Esophagus muscularis mucosa (tissue), 4 donors: ENCODE data around the gene BTRC. TPM values are rescaled to one million over a fixed set of nuclear protein-coding genes. Genes with fewer than 3 reads are reported as not detected.

Source experiments
- DNase-seq: peaks from one replicate; pipeline ENCODE4 v3.0.0-alpha.2; 2017; ENCODE audit errors: extremely low spot score
- H3K27ac ChIP-seq, 4 donors: fragments of 200-600 bp; sonication (generic); replicated peaks in 1 of 4; 1 replicate in 3 of 4; 2 replicates in 1 of 4; pipeline ENCODE4 v1.5.1; 2016 to 2019; ENCODE audit warnings: mild to moderate bottlenecking in 1 of 4
- H3K27me3 ChIP-seq, 4 donors: fragments of 200-600 bp; sonication (generic); one replicate each; pipeline versions ENCODE4 v1.5.1 to v1.6.0; 2016 to 2019
- H3K36me3 ChIP-seq, 4 donors: fragments of 200-600 bp; sonication (generic); one replicate each; pipeline ENCODE4 v1.5.1; 2016 to 2019
- H3K4me1 ChIP-seq, 4 donors: fragments of 200-600 bp; sonication (generic); one replicate each; pipeline ENCODE4 v1.5.1; 2016 to 2019
- H3K4me3 ChIP-seq, 4 donors: fragments of 200-600 bp; sonication (generic); 1 replicate in 2 of 4; 2 replicates in 2 of 4; pipeline ENCODE4 v1.5.1; 2016 to 2019; ENCODE audit warnings: mild to moderate bottlenecking in 4 of 4, moderate library complexity in 1 of 4
- H3K9me3 ChIP-seq, 4 donors: fragments of 200-600 bp; sonication (generic); 1 replicate in 3 of 4; 2 replicates in 1 of 4; pipeline ENCODE4 v1.5.1; 2016 to 2019
- CTCF ChIP-seq, 3 experiments: fragments of 200-600 bp in 2 of 3; fragments of 450-650 bp in 1 of 3; sonication (generic) in 2 of 3; IDR thresholded peaks; one replicate each; pipeline ENCODE4 v1.5.1; 2017 to 2019; ENCODE audit warnings: antibody characterized with exemption in 3 of 3, mild to moderate bottlenecking in 2 of 3, moderate library complexity in 1 of 3
- EP300 ChIP-seq: sonication (generic); formaldehyde crosslinking; IDR thresholded peaks from one replicate; pipeline ENCODE4 v1.6.1; 2017; ENCODE audit warnings: antibody characterized with exemption
- POLR2A ChIP-seq: fragments of 450-650 bp; IDR thresholded peaks from one replicate; pipeline ENCODE4 v1.6.1; 2017; ENCODE audit warnings: antibody characterized with exemption, moderate library complexity, mild to moderate bottlenecking, low read depth
- POLR2AphosphoS5 ChIP-seq, 2 donors: sonication (generic); formaldehyde crosslinking; IDR thresholded peaks; one replicate each; pipeline ENCODE4 v1.6.1; 2017; ENCODE audit warnings: antibody characterized with exemption in 2 of 2
- WGBS: methylation state at CpG from one replicate; pipeline ENCODE4 v1.1.5; 2018; 5-methylcytosine and 5-hydroxymethylcytosine counted together
- intact Hi-C: fragments of 100-400 bp; cut with DNase I; formaldehyde crosslinking; loops from one replicate; pipeline ENCODE4 v1.15.1; 2023
- total RNA-seq, 4 donors: library from RNA; depleted of rRNA; stranded (reverse); fragments of >200 nt; gene quantifications; one replicate each; pipeline versions ENCODE4 v1.1.0 to v1.2.1, GENCODE V29; 2016

BTRC gene
- total RNA-seq, 4 donors from 2014 or later: 10.1 to 20.0 (median 10.4) TPM

GRCh38 chr10:101558671-101559595 lies 205.0 kb downstream of the BTRC start:
- Histone ChIP-seq H3K4me1 (no peaks in the 10 kb centered on the region), H3K4me3 (no peak overlapping the region), H3K27me3 (peaks cover 0 to 43% (median 0%) of the 10 kb centered on the region in 4 donors), H3K36me3 (peaks cover 5 to 20% (median 17%) of the 10 kb centered on the region in 4 donors), H3K9me3 (no peaks in the 10 kb centered on the region), H3K27ac (no peak overlapping the region)
- TF ChIP-seq EP300 (no peak), POLR2AphosphoS5 (IDR thresholded peaks at IDR 0.05) (no peak), CTCF (IDR thresholded peaks at IDR 0.05) (no peak), POLR2A (no peak)
- intact Hi-C loops: no loop called here
- peak; percentile 34 for DNase-seq
- WGBS: 80% methylated on average over 16 of the region's 18 CpGs

GRCh38 chr10:101559596-101560297 lies 205.8 kb downstream of the BTRC start:
- no peaks in the 10 kb centered on the region for H3K9me3 ChIP-seq
- WGBS: 76% methylated on average over 7 of the region's 12 CpGs
- no peak for DNase-seq
- TF ChIP-seq POLR2AphosphoS5 (IDR thresholded peaks at IDR 0.05) (no peak), EP300 (no peak), POLR2A (no peak), CTCF (IDR thresholded peaks at IDR 0.05) (no peak)
- H3K27me3 ChIP-seq: peaks cover 0 to 51% (median 0%) of the 10 kb centered on the region in 4 donors
- H3K27ac ChIP-seq: no peak overlapping the region
- intact Hi-C loops: no loop called here
- H3K4me1 ChIP-seq: no peaks in the 10 kb centered on the region
- no peak overlapping the region for H3K4me3 ChIP-seq
- peaks cover 2 to 12% (median 9%) of the 10 kb centered on the region in 4 donors for H3K36me3 ChIP-seq

- H3K4me3 ChIP-seq: no peak overlapping the region
- 36% methylated on average over 1 of the region's 2 CpGs for WGBS
- no peak for TF ChIP-seq EP300
- no peak for TF ChIP-seq CTCF (IDR thresholded peaks at IDR 0.05)
- TF ChIP-seq POLR2A: no peak
- TF ChIP-seq POLR2AphosphoS5 (IDR thresholded peaks at IDR 0.05): no peak
- no peak overlapping the region for H3K27ac ChIP-seq
- H3K4me1 ChIP-seq: no peaks in the 10 kb centered on the region
- no peaks in the 10 kb centered on the region for H3K9me3 ChIP-seq
- no peak for DNase-seq
- H3K27me3 ChIP-seq: peaks cover 0 to 58% (median 0%) of the 10 kb centered on the region in 4 donors
- intact Hi-C loops: no loop called here
- peaks cover 0 to 5% (median 2%) of the 10 kb centered on the region in 4 donors for H3K36me3 ChIP-seq
Measured at GRCh38 chr10:101560298-101561067, 206.5 kb downstream of the BTRC start.

DNA sequence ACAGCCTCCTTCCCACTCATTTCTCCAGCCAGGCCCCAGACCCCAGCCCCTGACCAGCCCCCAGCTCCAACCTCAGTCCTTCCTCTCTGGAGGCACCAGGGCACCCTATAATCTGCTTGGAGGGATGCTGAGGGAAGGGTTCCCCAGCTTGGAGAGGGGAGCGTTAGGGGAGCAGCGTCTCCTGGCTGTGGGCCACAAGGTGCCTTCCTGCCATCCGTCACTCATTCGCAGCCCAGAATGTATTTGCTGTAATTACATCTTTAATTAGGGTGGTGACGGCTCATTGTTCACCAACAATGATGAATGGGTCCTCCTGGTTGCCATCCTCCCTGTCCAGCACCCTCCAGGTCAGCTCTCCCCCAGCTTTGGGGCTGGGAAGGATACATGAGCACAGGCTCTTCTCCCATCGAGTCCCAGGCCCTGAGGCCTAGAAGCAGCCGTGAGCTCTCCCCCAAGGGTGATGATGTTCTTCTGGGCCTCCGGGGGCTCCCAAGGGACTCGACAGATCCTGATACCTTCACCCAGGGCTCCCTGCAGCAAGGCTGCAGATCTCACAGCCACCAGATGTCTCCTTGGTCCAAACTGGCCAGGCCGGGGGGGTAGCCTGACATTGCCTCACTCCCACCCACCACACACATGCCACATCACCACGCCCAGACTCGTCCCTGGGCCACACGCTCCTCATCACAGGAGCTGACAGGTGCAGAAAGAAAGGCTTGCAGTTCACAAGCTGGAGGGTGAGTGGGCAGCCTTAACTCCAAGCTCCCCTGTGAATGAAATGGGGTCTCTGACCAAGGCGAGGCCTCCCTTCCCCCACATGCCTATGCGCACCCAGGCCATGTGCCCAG lies 207.3 kb downstream of the BTRC start:
- Histone ChIP-seq H3K36me3 (no peaks in the 10 kb centered on the region), H3K4me3 (no peak overlapping the region), H3K4me1 (peaks cover 2 to 4% (median 3%) of the 10 kb centered on the region in 4 donors), H3K27me3 (peaks cover under 1 to 67% (median 3%) of the 10 kb centered on the region in 4 donors), H3K9me3 (no peaks in the 10 kb centered on the region), H3K27ac (no peak overlapping the region)
- intact Hi-C loops: no loop called here
- 83% methylated on average over 12 of the region's 15 CpGs for WGBS
- DNase-seq: no peak
- no peak for TF ChIP-seq CTCF (IDR thresholded peaks at IDR 0.05)
- TF ChIP-seq EP300: no peak
- no peak for TF ChIP-seq POLR2A
- TF ChIP-seq POLR2AphosphoS5 (IDR thresholded peaks at IDR 0.05): no peak
